Stimulated activated CD4-positive, alpha-beta T cell treated with anti-CD3 and anti-CD28 coated beads, Interleukin-1b, Interleukin-23, amount 100 ng/mL, for 1 hour (primary cell): ENCODE measurements around the gene SWAP70.
"Not testable (repeated sequence)": the region's sequence is repeated elsewhere in the genome, so short reads cannot be mapped to it uniquely, and the experiment has no call there.

ENCODE experiments used
- DNase-seq, 2 donors: peaks; one replicate each; pipeline ENCODE4 v3.0.0-alpha.2; 2020; ENCODE audit warnings: low read depth in 2 of 2

Gene SWAP70

DNA sequence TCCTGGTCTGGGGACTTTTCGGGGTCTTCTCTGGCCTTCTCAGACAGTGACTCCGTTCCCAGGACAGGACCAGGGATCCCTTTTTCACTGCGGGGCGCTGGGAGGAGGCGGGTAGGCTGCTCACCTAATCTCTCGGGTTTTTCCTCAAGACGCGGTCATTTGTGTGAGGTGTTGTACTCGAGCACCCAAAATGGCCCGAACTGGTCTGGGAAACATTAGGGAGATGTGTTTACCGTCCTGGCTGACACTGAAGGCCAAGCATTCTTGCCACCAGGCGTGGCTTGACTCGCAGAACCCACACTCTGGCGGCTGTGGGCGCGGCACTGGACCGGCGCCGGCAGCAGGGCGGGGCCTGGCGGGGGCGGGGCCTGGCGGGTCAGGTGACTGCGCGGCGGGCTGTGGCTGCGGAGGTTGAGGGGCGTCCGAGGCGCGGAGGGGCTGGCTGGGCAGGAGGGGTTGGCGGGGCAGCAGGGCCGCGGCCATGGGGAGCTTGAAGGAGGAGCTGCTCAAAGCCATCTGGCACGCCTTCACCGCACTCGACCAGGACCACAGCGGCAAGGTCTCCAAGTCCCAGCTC, at the start of gene SWAP70:
SWAP70 (plus strand) TSS at position 379 of the 577 bp plus-strand sequence; CDS start at position 482, 103 bp downstream.
- peak; percentile 17 to 66 for DNase-seq

DNA sequence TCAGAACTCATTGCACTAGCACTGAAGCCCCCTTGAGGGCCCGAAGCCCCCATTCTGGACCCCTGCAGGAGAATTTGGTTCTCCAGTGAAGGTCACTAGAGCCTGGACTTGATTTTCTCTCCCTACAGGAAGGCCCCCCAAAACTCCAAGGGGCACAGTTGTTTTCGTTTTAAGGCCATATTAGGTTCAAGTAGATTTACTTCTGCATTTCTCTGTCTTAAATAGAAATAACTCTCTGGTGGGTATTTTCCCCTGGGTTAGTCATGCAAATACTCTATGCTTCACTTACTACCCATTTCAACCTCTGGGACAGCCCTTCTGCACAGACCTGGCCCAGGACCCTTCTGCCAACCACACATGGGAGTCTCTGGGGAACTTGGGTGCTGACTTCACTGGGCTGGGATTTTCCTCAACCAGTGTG, 48.8 kb upstream of the SWAP70 start:
- no peak for DNase-seq

DNA sequence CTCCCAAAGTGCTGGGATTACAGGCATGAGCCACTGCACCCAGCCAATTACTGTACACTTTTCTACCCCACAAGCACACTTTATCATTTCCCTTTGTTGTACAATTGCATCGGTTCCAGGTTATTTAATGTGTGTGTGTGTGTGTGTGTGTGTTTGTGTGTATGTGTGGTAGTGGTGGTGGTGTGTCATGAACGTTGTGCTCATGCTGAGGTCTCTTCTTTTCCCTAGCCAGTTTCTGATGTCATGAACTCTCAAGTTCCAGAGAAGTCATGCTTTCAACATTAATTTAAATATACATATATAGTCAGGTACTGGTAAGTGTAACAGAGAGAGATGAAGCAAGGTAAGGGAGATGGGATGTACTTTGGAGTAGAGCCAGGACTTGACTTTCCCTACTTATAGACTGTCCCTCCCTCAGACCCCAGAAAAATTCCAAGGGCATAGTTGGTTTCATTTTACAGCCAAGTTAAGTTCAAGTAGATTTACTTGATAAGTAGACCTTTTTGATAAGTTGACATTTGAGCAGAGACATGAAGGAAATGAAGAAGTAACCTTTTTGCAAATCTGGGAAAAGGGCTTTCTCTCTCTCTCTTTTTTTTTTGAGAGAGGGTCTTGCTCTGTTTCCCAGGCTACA, 47.7 kb upstream of the SWAP70 start:
- no peak for DNase-seq

DNA sequence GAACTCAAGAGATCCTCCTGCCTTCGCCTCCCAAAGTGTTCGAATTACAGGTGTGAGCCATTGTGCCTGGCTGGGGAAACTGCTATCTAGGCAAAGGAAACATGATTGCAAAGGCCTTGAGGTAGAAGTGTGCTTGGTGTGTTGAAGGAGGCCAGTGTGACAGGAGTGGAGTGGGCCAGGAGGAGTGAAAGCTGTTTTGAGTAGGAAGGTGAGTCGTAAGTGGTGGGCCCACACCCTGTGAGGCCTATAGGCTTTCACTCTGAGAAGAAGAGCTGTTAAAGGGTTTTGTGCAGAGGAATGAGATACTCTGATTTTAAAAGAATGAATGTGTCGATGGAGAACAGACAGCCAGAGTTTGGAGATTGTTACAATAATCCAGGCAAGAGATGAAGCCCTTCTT, 47.0 kb upstream of the SWAP70 start:
- DNase-seq: no peak

DNA sequence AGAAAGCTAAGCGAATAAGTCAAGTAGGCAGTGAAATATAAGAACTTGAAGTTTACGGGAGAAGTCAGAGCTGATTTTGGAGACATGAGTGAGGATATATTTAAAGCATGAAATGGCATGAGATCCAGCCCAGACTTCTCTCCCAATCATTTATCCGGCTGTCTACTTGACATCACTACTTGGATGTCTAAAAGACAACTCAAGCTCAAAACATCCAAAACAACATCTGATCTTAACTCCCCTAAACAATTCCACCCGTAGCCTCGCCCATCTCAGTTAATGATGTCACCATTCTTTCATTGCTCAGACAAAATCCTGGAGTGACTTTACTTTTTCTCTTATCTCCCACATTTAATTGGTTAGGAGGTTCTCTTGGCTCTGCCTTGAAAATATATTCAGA, 45.9 kb upstream of the SWAP70 start:
- no peak for DNase-seq

DNA sequence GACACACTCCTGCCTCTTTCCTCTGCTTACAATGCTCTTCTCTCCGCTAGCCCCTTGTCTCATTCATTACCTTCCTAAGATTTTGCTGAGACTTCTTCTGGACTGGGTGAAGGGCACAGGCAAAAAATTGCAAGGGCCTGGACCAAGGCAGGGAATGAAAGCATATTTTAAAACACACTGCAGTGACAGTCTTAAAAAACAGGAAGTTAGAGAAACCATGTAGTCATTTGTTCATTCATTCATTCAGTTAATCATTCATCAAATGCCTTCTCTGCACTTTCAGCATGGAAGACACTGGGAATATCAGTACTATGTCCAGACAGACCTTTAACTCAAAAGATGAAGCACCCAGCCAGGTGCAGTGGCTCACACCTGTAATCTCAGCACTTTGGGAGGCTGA, 44.9 kb upstream of the SWAP70 start:
- no peak for DNase-seq

DNA sequence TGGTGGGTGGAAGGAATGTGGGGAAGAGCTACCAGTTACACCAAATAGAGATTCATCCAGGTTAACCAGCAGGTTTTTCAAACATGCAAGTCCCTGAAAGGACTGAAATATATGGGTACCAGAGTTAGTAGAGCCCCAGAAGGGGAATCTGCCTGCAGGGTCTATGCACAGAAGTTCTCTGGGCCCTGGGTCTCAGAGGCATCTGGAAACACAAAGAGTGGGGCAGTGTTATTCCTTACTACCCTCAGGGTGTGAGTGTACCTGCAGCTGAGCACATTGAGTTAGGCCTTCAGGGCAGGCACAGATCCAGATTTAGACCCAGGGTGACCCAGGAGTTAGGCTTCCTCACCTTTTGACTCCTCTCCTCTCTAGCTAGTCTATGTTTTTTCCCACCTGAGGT, 43.9 kb upstream of the SWAP70 start:
- DNase-seq: no peak

DNA sequence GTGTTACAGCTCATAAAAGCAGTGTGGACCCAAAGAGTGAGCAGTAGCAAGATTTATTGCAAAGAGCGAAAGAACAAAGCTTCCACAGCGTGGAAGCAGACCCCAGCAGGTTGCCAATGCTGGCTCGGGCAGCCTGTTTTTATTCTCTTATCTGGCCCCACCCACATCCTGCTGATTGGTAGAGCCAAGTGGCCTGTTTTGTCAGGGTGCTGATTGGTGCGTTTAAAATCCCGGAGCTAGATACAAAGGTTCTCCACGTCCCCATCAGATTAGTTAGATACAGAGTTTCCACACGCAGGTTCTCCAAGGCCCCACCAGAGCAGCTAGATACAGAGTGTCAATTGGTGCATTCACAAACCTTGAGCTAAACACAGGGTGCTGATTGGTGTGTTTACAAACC, 41.5 kb upstream of the SWAP70 start:
- DNase-seq: not testable (repeated sequence)

DNA sequence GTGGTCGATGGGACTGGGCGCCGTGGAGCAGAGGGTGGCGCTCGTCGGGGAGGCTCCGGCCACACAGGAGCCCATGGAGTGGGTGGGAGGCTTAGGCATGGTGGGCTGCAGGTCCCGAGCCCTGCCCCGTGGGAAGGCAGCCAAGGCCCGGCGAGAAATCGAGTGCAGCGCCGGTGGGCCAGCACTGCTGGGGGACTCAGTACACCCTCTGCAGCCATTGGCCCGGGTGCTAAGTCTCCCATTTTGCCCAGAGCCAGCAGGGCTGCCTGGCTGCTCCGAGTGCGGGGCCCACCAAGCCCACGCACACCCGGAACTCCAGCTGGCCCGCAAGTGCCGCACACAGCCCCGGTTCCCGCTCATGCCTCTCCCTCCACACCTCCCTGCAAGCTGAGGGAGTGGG, 40.8 kb upstream of the SWAP70 start:
- DNase-seq: not testable (repeated sequence)

DNA sequence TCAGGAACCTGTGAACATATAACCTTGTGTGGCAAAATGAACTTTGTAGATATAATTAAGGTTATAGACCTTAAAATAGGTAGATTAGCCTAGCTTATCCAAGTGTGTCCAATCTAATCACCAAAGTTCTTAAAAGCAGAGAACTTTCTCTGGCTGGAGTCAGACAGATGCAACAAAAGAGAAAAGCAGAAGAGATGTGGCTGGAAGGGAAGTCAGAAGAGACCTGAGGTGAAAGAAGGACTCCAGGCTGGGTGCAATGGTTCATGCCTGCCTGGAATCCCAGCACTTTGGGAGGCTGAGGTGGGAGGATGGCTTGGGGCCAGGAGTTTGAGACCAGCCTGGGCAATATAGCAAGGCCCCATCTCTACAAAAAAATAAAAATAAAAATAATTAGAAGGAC, 39.4 kb upstream of the SWAP70 start:
- no peak for DNase-seq

DNA sequence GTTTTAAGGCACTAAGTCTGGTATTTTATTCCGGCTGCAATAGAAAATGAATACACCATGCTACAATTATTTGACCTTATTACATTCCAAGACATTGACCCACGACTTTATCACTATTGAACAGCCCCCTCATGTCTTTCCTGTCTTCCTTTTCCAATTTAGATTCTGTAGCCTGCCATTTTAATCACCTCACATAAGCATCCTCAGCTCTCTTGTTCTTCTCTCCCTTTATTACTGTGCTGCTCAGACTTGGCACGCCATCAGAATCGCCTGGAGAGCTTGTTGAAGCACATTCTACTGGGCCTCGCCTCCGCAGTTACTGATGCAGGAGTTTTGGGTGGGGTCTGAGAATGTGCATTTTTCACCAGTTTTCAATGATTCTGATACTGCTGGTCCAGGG, 38.7 kb upstream of the SWAP70 start:
- no peak for DNase-seq

DNA sequence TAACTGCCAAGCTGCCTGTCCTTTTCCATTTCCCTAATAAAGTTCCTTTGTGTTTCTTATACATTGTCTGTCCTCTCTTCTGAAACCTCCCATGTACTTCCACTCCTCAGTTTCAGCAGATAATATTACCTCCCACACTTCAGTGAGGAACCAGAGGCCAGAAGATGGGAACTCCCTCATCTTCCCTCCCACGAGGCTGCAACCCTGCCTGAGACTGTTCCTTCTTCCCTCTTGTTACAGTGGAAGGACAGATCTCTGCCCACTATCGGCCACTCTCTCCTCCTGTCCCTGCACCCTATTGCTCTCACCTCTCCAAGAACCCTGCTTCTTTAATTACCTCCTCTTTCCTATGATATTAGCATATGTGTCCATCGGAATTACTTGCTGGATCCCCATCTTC, 38.1 kb upstream of the SWAP70 start:
- DNase-seq: no peak

DNA sequence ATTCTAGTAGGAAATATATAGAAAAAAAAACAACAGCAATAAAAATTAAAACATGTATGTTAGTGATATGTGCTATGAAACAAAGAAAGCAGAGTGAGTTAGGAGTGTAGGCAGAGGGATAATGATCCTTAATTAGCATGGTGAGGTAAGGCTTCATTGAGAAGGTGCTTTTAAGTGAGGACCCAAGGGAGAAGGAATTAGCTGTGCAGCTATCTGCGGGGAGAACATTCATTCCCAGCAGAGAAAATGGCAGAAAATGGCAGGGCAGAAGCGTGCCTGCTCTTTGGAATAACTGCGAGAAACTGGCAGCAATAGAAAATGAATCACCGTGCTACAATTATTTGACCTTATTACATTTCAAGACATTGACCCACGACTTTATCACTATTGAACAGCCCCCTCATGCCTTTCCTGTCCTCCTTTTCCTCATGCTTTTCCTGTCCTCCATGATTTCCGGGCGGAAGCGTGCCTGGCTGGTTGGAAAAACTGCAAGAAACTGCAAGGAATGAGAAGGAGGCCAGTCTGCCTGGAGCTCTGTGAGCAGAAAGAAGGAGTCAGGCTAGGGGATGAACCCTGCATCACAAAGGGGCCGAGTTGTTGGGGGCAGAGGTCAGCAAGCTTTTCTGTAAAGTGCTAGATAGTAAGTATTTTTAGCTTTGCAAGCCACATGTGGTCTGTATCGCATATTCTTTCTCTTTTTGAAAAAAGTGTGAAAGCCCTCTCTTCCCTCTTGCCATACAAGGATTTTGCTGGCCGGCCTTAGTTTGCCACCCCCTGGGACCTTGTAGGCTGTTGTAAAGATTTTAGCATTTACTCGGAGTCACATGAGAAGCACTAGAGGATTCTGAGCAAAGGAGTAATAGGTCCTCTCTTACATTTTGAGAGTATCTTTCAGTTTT, 37.1 kb upstream of the SWAP70 start:
- no peak for DNase-seq

DNA sequence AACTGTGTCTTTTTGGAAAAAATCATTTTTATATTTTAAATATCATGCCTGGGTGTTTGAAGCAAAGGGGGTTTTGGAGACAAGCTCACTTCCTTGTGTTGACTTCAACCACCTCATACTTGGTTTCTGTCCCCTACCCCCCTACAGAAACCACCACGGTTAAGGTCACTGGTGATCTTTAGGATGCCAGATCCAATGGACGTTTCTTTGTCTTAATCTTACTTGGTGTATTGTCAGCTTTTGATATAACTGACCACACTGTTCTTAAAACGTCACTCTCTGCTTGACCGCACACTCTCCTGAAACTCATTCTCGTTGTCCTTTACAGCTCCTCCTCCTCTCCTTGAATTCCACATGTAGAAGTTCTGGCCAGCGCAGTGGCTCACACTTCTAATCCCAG, 34.8 kb upstream of the SWAP70 start:
- DNase-seq: no peak

DNA sequence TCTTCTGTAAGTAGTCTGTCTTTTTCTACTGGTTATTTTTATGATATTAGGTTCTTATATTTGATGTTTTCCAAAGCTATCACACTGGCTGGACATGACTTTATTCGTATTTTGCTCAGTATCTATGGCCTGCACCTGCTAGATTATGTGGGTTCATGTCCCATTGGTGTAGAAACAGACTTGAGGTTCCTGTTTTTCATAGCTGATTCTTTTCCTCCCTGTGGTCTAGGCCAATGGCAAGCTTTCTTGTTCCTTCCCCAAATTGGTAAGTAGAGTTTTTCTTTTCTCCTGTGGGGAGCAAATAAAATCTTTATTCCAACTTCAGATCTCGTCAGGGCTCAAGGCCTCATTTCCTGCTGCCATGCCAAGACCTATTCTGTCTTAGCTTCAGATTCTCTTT, 30.2 kb upstream of the SWAP70 start:
- no peak for DNase-seq

DNA sequence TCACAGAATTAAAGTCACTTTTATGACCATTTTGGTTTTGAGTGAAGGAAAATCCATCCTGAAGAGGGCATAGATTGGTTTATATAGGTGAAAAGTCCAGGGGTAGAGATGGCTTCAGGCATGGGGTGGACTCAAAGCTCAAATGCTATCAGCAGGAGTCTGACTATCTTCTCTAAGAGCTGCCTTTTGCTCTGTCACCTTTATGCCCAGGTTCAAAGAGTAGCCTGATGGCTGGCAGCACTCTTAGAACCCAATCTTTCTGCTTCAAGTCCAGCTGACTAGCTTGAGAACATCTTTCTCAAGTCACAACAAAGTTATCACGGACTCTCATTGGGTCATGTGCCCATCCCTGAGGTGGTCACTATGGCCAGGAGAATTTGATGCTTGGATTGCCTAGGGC, 27.2 kb upstream of the SWAP70 start:
- DNase-seq: no peak

DNA sequence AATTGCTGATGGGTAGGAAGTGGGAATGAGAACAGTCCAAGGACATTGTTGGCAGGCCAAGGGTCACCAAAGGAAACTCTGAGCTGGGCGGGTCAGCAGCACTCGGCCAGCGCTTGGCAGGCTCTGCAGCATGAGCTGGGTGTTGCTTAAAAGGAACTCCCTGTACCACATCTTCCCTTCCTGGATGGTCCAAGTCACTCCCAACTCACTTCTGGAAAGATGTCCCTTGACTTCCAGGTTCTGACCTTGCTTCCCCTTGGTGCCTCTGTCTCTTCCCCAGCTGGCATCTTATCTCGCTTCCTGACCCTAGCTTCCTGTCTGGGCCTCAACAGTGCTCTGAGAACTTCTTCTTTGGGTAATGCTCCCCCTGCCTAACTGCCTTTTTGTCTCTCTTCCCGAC, 24.8 kb upstream of the SWAP70 start:
- DNase-seq: no peak

DNA sequence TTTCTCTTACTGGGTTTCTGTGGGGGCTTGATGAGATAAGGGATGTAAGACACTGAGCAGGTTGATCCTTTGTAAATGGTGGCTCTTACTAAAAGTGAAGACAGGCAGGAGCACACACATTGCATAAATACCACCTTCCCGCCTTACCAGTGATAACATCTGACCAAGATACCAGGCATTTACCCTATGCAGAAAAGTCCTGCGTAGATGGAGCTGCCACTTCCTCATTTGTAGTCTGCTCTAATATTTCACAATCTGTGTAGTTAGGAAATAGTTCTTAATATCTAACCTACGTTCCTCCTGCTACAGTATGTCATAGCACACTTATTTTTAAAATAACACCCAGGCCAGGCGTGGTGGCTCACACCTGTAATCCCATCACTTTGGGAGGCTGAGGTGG, 23.9 kb upstream of the SWAP70 start:
- DNase-seq: no peak

DNA sequence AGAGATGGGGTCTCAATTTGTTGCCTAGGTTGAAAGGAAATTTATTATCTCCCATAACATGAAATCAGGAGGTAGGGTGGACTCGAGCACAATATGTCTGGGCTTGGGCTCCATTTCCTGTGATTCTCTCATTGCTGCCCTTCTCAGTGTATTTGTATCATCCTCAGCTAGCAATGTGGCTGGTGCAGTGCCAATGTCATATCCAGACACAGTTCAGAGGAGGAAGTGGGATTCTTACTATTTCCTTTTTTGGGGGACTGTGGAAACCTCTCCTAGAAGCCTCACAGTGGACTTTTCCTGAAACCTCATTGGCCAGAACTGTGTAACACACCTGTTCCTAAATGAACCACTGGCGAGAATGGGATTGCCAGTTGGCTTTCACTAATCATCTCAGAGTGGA, 21.0 kb upstream of the SWAP70 start:
- no peak for DNase-seq

DNA sequence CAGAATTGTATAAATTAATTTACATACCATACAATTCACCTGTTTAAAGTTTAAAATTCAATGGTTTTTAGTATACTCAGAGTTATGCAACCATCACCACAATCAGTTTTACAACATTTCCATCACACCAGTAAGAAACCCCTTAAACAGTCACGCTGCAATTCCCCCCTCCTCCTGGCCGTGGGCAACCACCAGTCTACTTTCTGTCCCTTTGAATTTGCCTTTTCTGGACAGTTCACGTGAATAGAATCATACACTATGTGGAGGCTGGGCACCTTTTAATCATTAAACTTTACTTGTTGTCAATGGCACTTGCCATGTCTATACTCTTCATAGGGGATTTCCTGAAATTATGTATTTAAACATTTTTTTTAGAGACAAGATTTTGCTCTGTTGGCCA, 20.1 kb upstream of the SWAP70 start:
- DNase-seq: no peak

DNA sequence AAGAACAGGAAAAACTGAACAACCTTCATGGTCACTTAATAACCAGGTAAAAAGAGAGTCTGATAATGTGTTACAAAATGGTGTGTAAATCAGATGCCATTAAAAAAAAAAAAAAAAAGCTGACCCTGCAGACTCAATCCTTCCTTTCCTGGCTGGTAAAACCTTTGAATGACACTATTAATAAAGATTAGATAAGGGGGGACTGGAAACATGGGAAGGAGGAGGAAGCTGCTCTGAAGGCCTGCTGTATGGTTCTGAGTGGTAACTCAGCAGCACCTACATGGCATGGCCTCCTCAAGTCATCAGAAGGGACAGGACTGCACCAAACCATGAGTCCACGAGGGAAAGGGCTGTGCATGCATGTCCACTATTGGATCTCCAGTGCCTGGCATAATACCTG, 18.0 kb upstream of the SWAP70 start:
- DNase-seq: no peak

DNA sequence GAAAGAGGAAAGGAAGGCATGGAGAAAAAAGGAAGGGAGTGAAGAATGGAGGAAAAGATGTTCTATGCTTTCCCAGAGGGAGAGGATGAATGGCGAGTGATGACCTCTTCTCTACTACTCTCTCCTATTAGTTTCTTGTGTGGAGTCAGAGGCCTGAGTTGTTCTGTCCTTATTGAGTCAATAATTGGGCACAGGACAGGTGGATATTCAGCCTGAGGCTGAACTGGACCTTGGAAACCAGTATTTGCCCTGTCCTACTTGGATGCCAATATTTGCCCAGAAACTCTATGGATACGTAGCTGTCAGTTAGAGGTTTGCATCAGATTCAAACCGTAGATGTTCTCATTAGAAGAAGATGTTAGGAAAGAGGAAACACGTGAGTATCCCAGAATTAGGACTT, 17.6 kb upstream of the SWAP70 start:
- no peak for DNase-seq

DNA sequence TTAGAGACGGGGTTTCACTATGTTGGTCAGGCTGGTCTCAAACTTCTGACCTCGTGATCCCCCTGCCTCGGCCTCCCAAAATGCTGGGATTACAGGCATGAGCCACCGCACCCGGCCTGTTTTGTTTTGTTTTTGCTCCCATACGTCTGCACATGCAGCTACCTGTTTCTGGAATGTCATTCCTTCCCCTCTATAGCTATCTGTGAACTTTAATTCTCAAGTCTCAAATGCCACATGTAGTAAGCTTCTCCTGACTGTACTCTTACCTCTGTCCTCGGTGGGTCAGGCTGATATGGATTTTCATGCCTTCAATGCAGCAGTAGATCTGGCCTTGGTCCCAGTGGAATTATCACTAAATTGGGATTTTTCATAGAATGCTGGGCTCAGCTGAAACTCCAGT, 12.4 kb upstream of the SWAP70 start:
- no peak for DNase-seq
